ENCODE data around the gene DCP1B. TPM values are rescaled to one million over a fixed set of nuclear protein-coding genes. Genes with fewer than 3 reads are reported as not detected.

DCP1B gene
- total and polyA plus RNA-seq, 2 donors (not counting 3 experiments of a cell fraction or from before 2014, with no cell fraction given), result 11.2 to 19.8 TPM

DNA sequence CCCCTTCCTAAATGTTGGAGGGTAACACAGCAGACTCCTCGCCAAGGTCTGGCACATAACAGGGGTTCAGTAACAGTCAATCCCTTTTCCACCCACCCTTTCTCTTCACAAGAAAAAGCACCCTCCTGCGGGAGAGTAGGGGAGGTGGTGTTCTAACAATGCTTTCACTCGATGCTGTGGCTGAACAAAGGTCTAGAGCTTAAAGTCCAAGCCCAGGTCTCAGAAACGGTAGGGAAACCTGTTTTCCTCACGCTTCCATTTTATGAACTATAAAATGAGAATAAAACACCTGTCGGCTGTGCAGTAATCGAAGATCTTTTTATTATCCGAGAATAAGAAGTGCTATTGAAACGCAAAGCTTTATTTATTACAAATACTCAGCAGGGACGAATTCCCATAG, 64.9 kb downstream of the DCP1B start:
- Histone ChIP-seq H3K36me3 (ENCODE audit: control insufficient read depth in 2 of 2, extremely low read depth in 1 of 2, insufficient read depth in 2 of 2, low read length in 2 of 2) (no peaks in the 10 kb centered on the region), H3K27me3 (ENCODE audit: control insufficient read depth in 2 of 2, insufficient read depth in 2 of 2, low read length in 2 of 2) (no peaks in the 10 kb centered on the region), H3K9me1 (replicated peaks; ENCODE audit: control insufficient read depth, extremely low read depth, insufficient read depth, low read length) (no peaks in the 10 kb centered on the region), H4K20me1 (replicated peaks; ENCODE audit: control insufficient read depth, extremely low read depth, insufficient read depth, low read length) (no peaks in the 10 kb centered on the region), H3K4me2 (ENCODE audit: insufficient read depth, low read length) (no peak overlapping the region), H2AFZ (ENCODE audit: low read depth, low read length) (no peak overlapping the region), H3K4me3 (replicated peaks in 1 of 3; ENCODE audit: insufficient read depth in 1 of 3, low read depth in 1 of 3, low read length in 3 of 3) (no peak overlapping the region), H3K4me1 (ENCODE audit: control insufficient read depth, extremely low read depth, insufficient read depth, low read length) (no peaks in the 10 kb centered on the region), H3K79me2 (ENCODE audit: control insufficient read depth, insufficient read depth, low read length) (no peaks in the 10 kb centered on the region), H3K9me3 (replicated peaks; ENCODE audit: control insufficient read depth, insufficient read depth, low read length) (no peaks in the 10 kb centered on the region), H3K9ac (replicated peaks; ENCODE audit: extremely low read depth, insufficient read depth, low read length) (no peak overlapping the region), H3K27ac (ENCODE audit: insufficient read depth, low read depth, low read length) (no peak overlapping the region)
- ChIA-PET CTCF (interaction anchor here (0.9 to 2.8 kb wide), 52 partner anchors 10 to 646 kb away, joined by 3 to 226 read pairs (median 5); partner anchors contain the start of genes CACNA2D4, DCP1B and LRTM2), POLR2A (no interaction called here)
- no TSS peak for BruUV-seq (replicated peaks)
- FAIRE-seq (no peak), DNase-seq (ENCODE audit: low read depth, low spot score) (no peak)
- TF ChIP-seq POLR2AphosphoS5 (IDR thresholded peaks at IDR 0.05; ENCODE audit: insufficient read depth, low read depth, low read length), result no peak
- TF ChIP-seq GATA2 (IDR thresholded peaks at IDR 0.05; ENCODE audit: insufficient read depth, insufficient read length, low read depth, low read length), result no peak
- TF ChIP-seq JUN (IDR thresholded peaks at IDR 0.05; ENCODE audit: borderline replicate concordance, insufficient read depth, insufficient read length, low read depth), result no peak
- no peak for TF ChIP-seq CTCF (IDR thresholded peaks at IDR 0.05; ENCODE audit: extremely low read depth in 1 of 2, insufficient read depth in 1 of 2, low read depth in 1 of 2, low read length in 2 of 2)
- TF ChIP-seq FOS (IDR thresholded peaks at IDR 0.05; ENCODE audit: borderline replicate concordance, insufficient read depth, low read length), result no peak
- TF ChIP-seq, protein P1, sequence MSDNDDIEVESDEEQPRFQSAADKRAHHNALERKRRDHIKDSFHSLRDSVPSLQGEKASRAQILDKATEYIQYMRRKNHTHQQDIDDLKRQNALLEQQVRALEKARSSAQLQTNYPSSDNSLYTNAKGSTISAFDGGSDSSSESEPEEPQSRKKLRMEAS (IDR thresholded peaks at IDR 0.05; ENCODE audit: insufficient read depth, insufficient read length), result no peak
- no peak for TF ChIP-seq EZH2 (IDR thresholded peaks at IDR 0.05; ENCODE audit: borderline replicate concordance, low read depth, low read length, severe bottlenecking)
- TF ChIP-seq MYC (IDR thresholded peaks at IDR 0.05; ENCODE audit: low read depth, low read length), result no peak
- no peak for TF ChIP-seq POLR2A (IDR thresholded peaks at IDR 0.05; ENCODE audit: low read depth, low read length)
- dilution Hi-C loops (cut with MboI; ENCODE audit: extremely low pct_ligation_motif_present, low sequenced_read_pairs) (loop anchor here (25.0 kb wide), 1 partner anchor 302 kb away; the partner anchor contains the start of gene WNT5B), intact Hi-C loops (cut with micrococcal nuclease) (no loop called here)

Measured in endothelial cell of umbilical vein (primary cell).